KBM-7 (cell line): Measurements from ENCODE around the gene DNM2.
"Not testable (repeated sequence)": the region's sequence is repeated elsewhere in the genome, so short reads cannot be mapped to it uniquely, and the experiment has no call there.

Experiments
- DNase-seq: peaks from one replicate; pipeline ENCODE4 v3.0.0-alpha.2; 2015
- in situ Hi-C: fragments of 300-500 bp; cut with MboI; formaldehyde crosslinking; loops from 2 replicates; pipeline ENCODE4 v1.14.3; 2020; ENCODE audit warnings: low sequenced_read_pairs, low pct_unique_long_range_greater_than_20kb, mixed read lengths

DNM2 gene

DNA sequence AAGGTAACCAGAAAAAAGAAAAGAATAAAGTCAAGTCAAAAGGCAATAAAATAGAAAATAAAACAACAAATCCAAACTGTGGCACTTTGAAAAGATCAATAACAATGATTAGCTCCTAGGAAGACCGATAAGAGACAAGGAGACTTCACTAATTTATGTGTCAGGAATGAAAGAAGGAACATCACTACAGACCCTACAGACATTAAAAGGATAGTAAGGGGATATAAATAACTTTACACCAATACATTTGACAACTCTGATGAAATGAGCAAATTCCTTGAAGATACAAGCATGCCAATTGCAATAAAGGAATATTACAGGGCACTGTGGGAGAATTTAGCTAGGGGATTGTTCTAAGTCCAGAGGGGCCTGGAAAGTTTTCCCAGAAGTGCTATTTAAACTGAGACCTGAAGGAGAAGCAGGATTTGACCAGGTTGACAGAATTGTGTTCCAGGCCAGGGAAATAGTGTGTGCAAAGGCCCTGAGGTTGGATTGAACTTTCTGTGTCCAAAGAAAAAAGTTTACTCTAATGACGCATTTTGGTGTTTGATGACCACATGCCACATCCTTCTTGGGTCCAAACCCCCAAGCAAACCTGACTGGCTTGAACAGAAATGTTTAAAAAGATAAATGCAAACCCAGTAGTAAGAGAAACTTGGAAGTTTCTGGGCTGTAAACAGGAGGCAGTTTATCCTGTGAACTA is 128.8 kb downstream of the DNM2 start:
- in situ Hi-C loops: no loop called here
- DNase-seq: no peak

DNA sequence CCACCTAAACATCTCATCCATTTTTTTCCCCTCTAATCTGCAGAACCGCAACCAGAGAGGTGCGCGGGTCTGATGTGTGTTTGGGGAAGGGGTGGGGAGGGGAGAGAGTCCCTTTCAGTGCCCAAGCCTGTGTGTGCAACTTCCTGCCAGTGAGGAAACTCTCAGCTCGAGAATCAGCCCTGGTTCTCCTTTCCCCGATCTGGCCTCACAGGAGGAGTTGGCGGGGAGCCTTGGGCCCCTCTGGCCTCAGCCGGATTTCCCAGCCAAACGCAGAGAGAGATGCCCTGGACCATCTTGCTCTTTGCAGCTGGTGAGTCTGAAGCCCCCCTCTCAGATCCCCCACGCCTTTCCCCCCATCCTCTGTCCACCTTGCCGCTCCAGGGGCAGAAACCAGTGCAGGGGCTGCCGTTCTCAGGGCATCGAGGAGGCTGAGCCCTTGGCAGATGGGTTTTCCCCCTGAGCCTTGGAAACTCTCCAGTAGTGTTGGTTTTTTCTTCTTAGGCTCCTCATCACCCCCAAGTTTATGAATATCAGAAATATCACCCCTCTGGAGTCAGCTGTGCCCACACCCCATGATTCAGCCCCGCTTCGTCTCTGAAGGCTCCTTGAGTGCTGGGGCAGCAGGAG is 130.5 kb downstream of the DNM2 start, which contains the start of gene C19orf38:
Gene C19orf38 (plus strand): TSS at position 186 of the 627 bp plus-strand sequence. CDS start 94 bp downstream, at position 280.
- peak; percentile 46 for DNase-seq
- in situ Hi-C loops: no loop called here

DNA sequence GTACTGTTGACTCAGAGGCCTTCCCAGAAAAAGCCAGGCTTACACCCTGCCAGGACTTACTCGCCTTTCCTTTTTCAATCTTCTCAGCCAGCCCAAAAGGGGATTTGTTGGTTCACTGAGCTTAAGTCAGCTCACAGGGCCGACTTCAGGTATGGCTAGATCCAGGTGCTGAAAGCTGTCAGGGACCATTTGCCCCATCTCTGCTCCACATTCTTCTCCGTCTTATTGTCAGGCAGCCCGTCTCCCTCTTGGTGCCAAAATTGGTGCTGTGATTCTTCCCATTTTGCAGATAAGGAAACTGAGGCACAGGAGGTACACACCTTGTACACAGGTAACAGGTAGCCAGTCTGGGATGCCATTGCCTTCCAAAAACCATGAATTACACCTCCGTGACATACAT is 132.8 kb downstream of the DNM2 start:
- in situ Hi-C loops: no loop called here
- no peak for DNase-seq

DNA sequence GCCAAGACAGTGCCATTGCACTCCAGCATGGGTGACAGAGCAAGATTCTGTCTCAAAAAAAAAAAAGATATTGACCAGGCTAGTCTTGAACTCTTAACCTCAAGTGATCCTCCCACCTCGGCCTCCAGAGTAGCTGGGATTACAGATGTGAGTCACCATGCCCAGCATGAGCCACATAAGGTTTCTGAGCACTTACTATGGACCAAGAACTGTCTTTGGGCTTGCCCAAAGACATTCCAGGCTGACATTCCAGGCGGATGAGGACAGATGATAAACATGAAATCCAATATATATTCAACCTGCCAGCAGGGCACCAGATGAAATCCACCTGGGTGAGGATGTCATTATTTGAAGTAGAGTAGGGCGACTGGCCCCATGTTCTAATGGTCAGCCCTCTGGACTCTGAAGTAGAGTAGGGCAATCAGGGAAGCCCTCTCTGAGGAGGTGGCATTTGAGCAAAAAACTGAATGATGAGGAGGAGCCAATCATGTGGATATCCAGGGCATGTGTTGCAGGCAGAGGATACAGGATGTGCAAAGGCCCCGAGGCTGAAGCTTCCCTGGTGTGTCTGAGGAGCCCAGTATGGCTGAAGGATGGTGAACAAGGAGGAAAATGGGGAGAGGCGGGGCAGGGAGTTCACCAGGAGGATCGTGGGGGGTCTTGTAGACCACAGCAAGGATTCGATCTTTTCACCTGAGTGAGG is 134.4 kb downstream of the DNM2 start:
- in situ Hi-C loops: no loop called here
- no peak for DNase-seq

- in situ Hi-C loops: no loop called here
- DNase-seq: no peak
Measured at GRCh38 chr19:10852941-10853340, 135.1 kb downstream of the DNM2 start.

DNA sequence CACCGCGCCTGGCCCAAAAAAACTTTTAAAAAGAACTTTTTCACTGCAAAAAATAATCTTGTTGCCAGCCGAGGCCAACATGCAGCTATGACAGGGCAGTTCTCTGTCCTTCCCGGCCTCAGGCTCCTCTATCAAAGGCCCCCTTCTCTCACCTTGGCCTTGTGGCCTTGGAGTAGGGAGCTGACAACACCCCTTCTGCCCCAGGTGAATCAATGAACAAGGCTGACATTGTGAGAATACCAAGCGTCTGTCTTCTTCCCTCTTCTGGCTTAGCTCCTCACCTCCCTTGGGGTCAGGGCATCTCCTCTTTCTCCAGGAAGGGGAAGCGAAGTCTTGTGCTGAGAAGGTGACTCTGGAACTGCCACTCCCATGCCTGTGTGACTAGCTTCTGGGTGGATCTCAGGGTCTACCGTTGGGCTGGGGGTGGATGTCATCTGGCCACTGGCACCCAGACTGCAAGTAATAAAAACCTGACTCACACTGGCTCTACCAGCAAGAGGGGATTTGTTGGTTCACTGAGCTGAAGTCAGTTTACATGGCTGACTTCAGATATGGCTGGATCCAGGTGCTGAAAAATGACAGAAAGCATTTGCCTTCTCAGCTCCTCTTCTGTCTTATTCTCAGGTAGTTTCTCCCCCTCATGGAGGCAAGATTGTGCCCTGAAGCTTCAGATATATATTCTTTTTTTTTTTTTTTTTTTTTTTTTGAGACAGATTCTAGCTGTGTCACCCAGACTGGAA is 136.6 kb downstream of the DNM2 start:
- in situ Hi-C loops: no loop called here
- peak; percentile 18 for DNase-seq

DNA sequence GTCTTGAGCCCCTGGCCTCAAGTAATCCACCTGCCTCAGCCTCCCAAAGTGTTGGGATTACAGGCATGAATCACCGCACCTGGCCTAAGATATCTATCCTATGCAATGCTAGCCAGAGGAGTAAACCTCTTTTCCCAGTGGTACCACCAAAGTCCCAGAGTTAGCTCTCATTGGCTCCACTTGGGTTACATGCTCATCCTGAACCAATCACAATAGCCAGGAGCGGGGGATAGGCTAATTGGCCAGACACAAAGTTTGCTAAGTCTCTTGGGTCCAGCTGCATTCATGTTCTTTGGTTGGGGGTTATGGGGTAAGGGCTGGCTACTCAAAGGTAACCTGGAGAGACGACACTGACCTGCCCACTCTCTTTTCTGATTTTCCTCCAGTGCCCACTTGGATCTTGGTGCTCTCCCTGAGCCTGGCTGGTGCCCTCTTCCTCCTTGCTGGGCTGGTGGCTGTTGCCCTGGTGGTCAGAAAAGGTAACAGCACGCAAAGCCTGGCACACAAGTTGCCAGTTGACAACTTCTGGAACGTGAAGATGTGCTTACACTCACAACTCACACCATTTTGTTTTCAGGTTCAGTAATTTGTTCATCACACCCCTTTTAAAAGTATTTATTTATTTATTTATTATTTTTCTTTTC is 138.1 kb downstream of the DNM2 start:
- peak; percentile 48 for DNase-seq

GRCh38 chr19:10856899-10857298 is 139.0 kb downstream of the DNM2 start:
- DNase-seq, in situ Hi-C loops: not testable (repeated sequence)

More for the DNA sequence above, 138.1 kb downstream of the DNM2 start:
- in situ Hi-C loops: no loop called here

DNA sequence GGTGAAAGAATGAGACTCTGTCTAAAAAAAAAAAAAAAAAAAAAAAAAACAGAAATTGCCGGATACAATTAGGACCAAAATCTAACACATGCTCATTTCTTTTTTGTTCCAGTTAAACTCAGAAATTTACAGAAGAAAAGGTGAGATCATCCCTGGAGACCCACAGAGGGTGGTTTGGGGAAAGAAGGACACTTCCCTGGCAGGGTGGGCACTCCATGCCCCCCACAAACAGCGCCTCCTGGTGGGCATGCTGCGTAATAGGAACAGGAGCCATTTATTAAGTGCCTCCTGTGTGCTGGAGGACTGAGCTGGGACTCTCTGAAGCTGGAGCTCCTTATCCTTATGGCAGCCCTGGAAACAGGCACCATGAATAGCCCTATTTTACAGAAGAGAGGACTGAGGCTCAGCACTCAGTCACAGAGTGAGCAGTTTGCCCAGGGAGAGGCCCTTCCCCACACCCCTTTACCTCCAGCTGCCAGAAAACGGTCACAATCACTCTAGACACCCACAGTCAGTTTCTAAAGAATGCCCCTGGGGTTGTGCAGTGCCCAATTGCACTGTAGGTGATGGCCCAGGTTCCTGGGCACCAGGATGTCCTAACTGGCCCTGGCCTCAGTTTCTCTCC is 140.4 kb downstream of the DNM2 start:
- in situ Hi-C loops: no loop called here
- peak; percentile 42 for DNase-seq

GRCh38 chr19:10861103-10861651 is 143.3 kb downstream of the DNM2 start:
- in situ Hi-C loops: no loop called here
- peak; percentile 67 for DNase-seq

DNA sequence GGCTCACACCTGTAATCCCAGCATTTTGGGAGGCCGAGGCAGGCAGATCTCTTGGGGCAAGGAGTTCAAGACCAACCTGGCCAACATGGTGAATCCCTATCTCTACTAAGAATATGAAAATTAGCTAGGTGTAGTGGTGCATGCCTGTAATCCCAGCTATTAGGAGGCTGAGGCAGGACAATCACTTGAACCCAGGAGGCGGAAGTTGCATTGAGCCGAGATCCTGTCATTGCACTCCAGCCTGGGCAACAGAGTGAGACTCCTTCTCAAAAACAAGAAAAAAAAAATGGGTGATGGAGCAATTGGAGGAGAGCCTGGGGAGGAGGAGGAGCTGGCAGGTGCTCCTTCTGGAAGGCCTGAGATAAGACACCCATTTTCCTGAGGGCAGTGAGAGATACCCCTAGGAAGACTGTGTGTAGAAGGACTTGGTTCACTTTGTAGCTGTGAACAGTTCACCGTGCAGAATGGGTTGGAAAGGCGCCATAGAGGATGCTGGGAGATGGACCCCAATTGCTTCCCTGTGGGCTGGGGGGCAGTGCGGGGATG is 144.8 kb downstream of the DNM2 start:
- DNase-seq: no peak
- in situ Hi-C loops: no loop called here

DNA sequence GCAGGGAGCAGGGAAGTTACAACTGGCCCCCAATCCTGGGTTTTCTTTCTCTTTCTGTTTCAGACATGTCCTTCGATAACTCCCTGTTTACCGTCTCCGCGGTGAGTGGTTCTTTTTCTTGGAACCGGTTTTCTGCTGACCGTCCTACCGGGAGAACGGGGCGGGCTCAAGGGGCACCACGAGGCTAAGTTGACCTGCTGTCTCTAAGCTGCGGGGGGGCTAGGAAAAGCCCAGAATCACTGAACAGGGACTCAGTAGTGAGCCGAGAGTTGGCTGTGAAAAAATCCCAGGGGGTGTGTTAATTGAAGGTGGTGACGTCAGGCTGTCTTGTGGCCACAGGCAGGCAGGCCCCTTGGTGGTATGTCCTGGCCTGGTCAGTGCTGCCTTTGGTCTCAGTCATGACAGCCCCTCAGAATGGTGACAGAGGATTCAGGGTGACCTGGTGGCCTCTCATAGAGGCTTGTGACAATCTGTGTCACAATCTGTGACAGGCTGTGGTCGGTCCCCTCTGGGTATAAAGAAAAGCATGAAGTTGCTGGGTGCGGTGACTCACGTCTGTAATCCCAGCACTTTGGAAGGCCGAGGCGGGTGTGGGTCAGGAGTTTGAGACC is 145.3 kb downstream of the DNM2 start:
- in situ Hi-C loops: no loop called here
- no peak for DNase-seq

DNA sequence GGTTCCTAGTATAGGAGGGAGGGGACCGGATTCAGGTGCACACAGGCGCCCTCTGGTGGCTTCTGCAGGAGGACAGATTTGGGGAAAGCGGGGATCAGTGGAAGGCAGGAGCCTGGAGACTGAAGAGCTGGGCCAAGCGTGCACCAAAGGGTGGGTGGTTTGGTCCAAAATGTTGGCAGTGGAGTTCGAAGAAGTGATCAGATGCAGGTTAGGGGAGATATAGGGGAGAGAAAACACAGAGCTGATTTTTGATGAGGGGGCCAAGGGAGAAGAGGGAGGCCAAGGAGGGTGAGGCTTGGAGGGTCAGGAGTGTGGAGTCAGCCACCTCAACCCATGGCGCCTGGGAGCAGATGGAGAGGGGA is 146.6 kb downstream of the DNM2 start:
- peak; percentile 83 for DNase-seq
- in situ Hi-C loops: no loop called here

- in situ Hi-C loops: no loop called here
- no peak for DNase-seq
Measured at GRCh38 chr19:10866495-10866894, 148.6 kb downstream of the DNM2 start.

GRCh38 chr19:10868872-10869547 is 151.1 kb downstream of the DNM2 start:
- no peak for DNase-seq
- in situ Hi-C loops: no loop called here

DNA sequence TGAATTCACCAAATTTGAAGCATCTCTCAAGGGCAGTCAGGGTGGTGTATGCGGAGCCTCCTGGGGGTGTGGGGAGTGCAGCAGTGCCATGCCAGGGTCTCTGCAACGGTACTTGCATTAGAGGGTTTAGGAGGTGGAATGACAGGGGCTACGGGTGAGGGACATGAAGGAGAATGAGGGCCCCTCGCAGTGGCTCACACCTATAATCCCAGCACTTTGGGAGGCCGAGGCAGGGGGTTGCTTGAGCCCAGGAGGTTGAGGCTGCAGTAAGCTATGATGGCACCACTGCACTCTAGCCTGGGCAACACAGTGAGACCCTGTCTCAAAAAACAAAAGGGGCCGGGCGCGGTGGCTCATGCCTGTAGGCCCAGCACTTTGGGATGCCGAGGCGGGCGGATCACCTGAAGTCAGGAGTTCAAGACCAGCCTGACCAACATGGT is 152.0 kb downstream of the DNM2 start:
- DNase-seq, in situ Hi-C loops: not testable (repeated sequence)

DNA sequence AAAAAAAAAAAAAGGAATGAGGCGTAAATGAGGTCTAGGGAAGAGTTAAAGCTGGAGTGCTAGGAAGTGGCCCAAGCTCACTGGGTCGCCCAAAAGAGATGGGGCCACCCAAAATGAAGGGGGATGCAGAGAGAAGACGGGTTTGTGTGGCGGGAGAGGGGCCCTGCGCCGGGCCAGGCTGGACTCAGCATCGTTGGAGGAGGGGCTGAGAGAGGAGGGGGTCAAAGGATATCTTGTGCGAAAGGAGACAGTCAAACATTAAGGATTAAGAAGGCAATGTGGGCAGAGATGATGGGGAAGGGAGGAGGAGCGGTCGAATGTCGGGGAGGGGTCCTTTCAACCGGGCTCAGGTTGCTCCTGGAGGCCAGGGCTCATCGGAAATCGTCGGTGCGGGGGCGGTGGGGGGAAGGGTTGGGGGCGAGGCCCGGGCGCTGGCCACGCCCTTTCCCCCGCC is 152.6 kb downstream of the DNM2 start:
- no peak for DNase-seq
- in situ Hi-C loops: no loop called here
